ENCODE results near the gene ZBTB8OS.

The ZBTB8OS gene

GRCh38 chr1:32651461-32652073 is 1.2 kb upstream of the ZBTB8OS start (continued):
- TF ChIP-seq PRDM4 (tag by site-specific recombination; IDR thresholded peaks at IDR 0.05) (peak; percentile 3; the same call in 1 of the 2 replicates), ZNF155 (tag by site-specific recombination; IDR thresholded peaks at IDR 0.05) (no peak), ZNF121 (tag by site-specific recombination; IDR thresholded peaks at IDR 0.05) (0 out of 2 replicates have a peak, but pooled peaks have one; percentile 58), BCL6B (tag by site-specific recombination; IDR thresholded peaks at IDR 0.05) (no peak), ZNF571 (tag by site-specific recombination; IDR thresholded peaks at IDR 0.05) (no peak), ZSCAN4 (tag by site-specific recombination; IDR thresholded peaks at IDR 0.05) (no peak), ZNF211 (tag by site-specific recombination; IDR thresholded peaks at IDR 0.05; ENCODE audit: low read depth) (no peak), ZNF302 (tag by site-specific recombination; IDR thresholded peaks at IDR 0.05; ENCODE audit: low read depth) (no peak), ZBTB49 (tag by site-specific recombination; IDR thresholded peaks at IDR 0.05; ENCODE audit: low read depth) (no peak), ZNF530 (tag by site-specific recombination; IDR thresholded peaks at IDR 0.05; ENCODE audit: low read depth) (no peak), HOXD13 (CRISPR knock-in tag; IDR thresholded peaks at IDR 0.05; ENCODE audit: borderline replicate concordance) (no peak), ZBTB7A (tag by site-specific recombination; IDR thresholded peaks at IDR 0.05; ENCODE audit: low read depth) (no peak), ZNF623 (tag by site-specific recombination; IDR thresholded peaks at IDR 0.05) (no peak), ZSCAN16 (tag by site-specific recombination; IDR thresholded peaks at IDR 0.05) (no peak), ZNF610 (tag by site-specific recombination; IDR thresholded peaks at IDR 0.05; ENCODE audit: borderline replicate concordance) (no peak), ZNF660 (tag by site-specific recombination; IDR thresholded peaks at IDR 0.05) (0 out of 2 replicates have a peak, but pooled peaks have one; percentile 11), ZNF24 (tag by site-specific recombination; IDR thresholded peaks at IDR 0.05) (no peak), ZNF175 (tag by site-specific recombination; IDR thresholded peaks at IDR 0.05) (no peak), GLI2 (tag by site-specific recombination; IDR thresholded peaks at IDR 0.05; ENCODE audit: borderline replicate concordance, low read depth) (no peak), PRDM2 (tag by site-specific recombination; IDR thresholded peaks at IDR 0.05; ENCODE audit: borderline replicate concordance) (no peak), ZNF449 (tag by site-specific recombination; IDR thresholded peaks at IDR 0.05) (no peak; the same call in 1 of the 2 replicates), ZNF157 (tag by site-specific recombination; IDR thresholded peaks at IDR 0.05) (no peak), ZNF114 (tag by site-specific recombination; IDR thresholded peaks at IDR 0.05) (no peak), ZNF223 (tag by site-specific recombination; IDR thresholded peaks at IDR 0.05) (no peak), KLF16 (tag by site-specific recombination; IDR thresholded peaks at IDR 0.05) (no peak)
